Naive B cell (primary cell): Measurements from ENCODE around the gene STK11IP. TPM values are rescaled to one million over a fixed set of nuclear protein-coding genes. Genes with fewer than 3 reads are reported as not detected.

Experiments used
- ATAC-seq, 2 donors: fragments of 150-1000 bp; cut with Tn5 transposase; 2 replicates each; pipeline ENCODE4 v1.10.0; 2021; ENCODE audit warnings: low read depth in 2 of 2, mild to moderate bottlenecking in 2 of 2, moderate library complexity in 2 of 2
- DNase-seq: peaks from one replicate; pipeline ENCODE4 v3.0.0; 2022
- H3K27ac Mint-ChIP-seq, 6 donors: one replicate each; pipeline ENCODE4 v1.8.0; 2020 to 2022; ENCODE audit warnings: mild to moderate bottlenecking in 6 of 6, mixed read lengths in 6 of 6, moderate library complexity in 5 of 6, inconsistent platforms in 2 of 6
- H3K27me3 Mint-ChIP-seq, 3 donors: one replicate each; pipeline ENCODE4 v1.8.0; 2021 to 2022; ENCODE audit warnings: mixed read lengths in 3 of 3, mild to moderate bottlenecking in 1 of 3
- H3K36me3 Mint-ChIP-seq, 2 donors: one replicate each; pipeline ENCODE4 v1.8.0; 2020 to 2022; ENCODE audit warnings: mixed read lengths in 2 of 2, inconsistent platforms in 1 of 2, mild to moderate bottlenecking in 1 of 2
- H3K4me1 Mint-ChIP-seq, 3 donors: one replicate each; pipeline ENCODE4 v1.8.0; 2020 to 2022; ENCODE audit warnings: mixed read lengths in 3 of 3, inconsistent platforms in 1 of 3, mild to moderate bottlenecking in 1 of 3, moderate library complexity in 1 of 3
- H3K4me3 Mint-ChIP-seq, 8 donors: one replicate each; pipeline ENCODE4 v1.8.0; 2020 to 2022; ENCODE audit warnings: mild to moderate bottlenecking in 8 of 8, mixed read lengths in 8 of 8, moderate library complexity in 8 of 8, inconsistent platforms in 2 of 8
- H3K9me3 Mint-ChIP-seq, 7 donors: one replicate each; pipeline ENCODE4 v1.8.0; 2020 to 2022; ENCODE audit warnings: mixed read lengths in 7 of 7, mild to moderate bottlenecking in 5 of 7, inconsistent platforms in 2 of 7, moderate library complexity in 1 of 7
- polyA plus RNA-seq, 6 donors: library from polyadenylated mRNA; unstranded; fragments of 300-500 nt; fragmentation: Illumina TruSeq; gene quantifications; one replicate each; pipeline ENCODE4 v1.2.3, GENCODE V29; 2021; ENCODE audit warnings: low read depth in 6 of 6

The STK11IP gene
- polyA plus RNA-seq, 6 donors from 2014 or later: 11.5 to 16.0 (median 13.5) TPM

GRCh38 chr2:219576505-219577388 is 20.9 kb upstream of the STK11IP start:
- H3K27ac Mint-ChIP-seq: peak overlapping the region in 1 of 6 donors; percentile 42
- H3K9me3 Mint-ChIP-seq: no peaks in the 10 kb centered on the region
- DNase-seq: no peak
- peaks cover 44 to 77% (median 63%) of the 10 kb centered on the region in 3 donors for H3K27me3 Mint-ChIP-seq
- no peak for ATAC-seq
- H3K36me3 Mint-ChIP-seq: no peaks in the 10 kb centered on the region
- H3K4me3 Mint-ChIP-seq: no peak overlapping the region
- peaks cover 2 to 4% (median 3%) of the 10 kb centered on the region in 3 donors for H3K4me1 Mint-ChIP-seq

- Mint-ChIP-seq H3K4me3 (no peak overlapping the region), H3K4me1 (no peaks in the 10 kb centered on the region), H3K9me3 (no peaks in the 10 kb centered on the region), H3K27ac (no peak overlapping the region), H3K36me3 (no peaks in the 10 kb centered on the region), H3K27me3 (peaks cover 32 to 57% (median 42%) of the 10 kb centered on the region in 3 donors)
- DNase-seq (no peak), ATAC-seq (no peak)
Measured at GRCh38 chr2:219578811-219579613, 18.6 kb upstream of the STK11IP start.

GRCh38 chr2:219581346-219581745 is 16.3 kb upstream of the STK11IP start:
- H3K4me3 Mint-ChIP-seq: no peak overlapping the region
- ATAC-seq (no peak), DNase-seq (no peak)
- H3K27ac Mint-ChIP-seq: no peak overlapping the region
- H3K27me3 Mint-ChIP-seq: peaks cover 32 to 55% (median 42%) of the 10 kb centered on the region in 3 donors
- H3K4me1 Mint-ChIP-seq: no peaks in the 10 kb centered on the region
- H3K36me3 Mint-ChIP-seq: no peaks in the 10 kb centered on the region
- H3K9me3 Mint-ChIP-seq: no peaks in the 10 kb centered on the region

DNA sequence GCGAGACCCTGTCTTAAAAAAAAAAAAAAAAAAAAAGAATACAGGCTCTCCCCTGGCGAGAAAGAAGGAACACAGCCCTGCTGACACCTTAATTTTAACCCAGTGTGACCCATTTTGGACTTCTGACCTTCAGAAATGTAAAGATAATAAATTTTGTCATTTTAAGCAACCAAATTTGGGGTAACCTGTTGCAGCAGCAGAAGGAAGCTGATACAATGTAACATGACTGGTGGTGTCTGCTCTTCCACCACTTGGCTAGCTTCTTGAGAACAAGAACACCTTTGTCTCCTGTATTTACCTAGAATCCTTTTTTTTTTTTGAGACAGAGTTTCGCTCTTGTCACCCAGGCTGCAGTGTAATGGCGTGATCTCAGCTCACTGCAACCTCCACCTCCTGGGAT is 6.6 kb upstream of the STK11IP start:
- no peaks in the 10 kb centered on the region for H3K4me1 Mint-ChIP-seq
- DNase-seq (no peak), ATAC-seq (no peak)
- no peak overlapping the region for H3K4me3 Mint-ChIP-seq
- peaks cover 0 to 4% (median 0%) of the 10 kb centered on the region in 7 donors for H3K9me3 Mint-ChIP-seq
- peaks cover 0 to 6% of the 10 kb centered on the region in 2 donors for H3K36me3 Mint-ChIP-seq
- no peak overlapping the region for H3K27ac Mint-ChIP-seq
- peaks cover 32 to 61% (median 45%) of the 10 kb centered on the region in 3 donors for H3K27me3 Mint-ChIP-seq

GRCh38 chr2:219592736-219593135 is 4.9 kb upstream of the STK11IP start:
- ATAC-seq (no peak), DNase-seq (no peak)
- H3K4me1 Mint-ChIP-seq: peaks cover 0 to 9% (median 9%) of the 10 kb centered on the region in 3 donors
- peaks cover 0 to 6% of the 10 kb centered on the region in 2 donors for H3K36me3 Mint-ChIP-seq
- H3K9me3 Mint-ChIP-seq: peaks cover 0 to 7% (median 0%) of the 10 kb centered on the region in 7 donors
- H3K27me3 Mint-ChIP-seq: peaks cover 20 to 56% (median 36%) of the 10 kb centered on the region in 3 donors
- no peak overlapping the region for H3K4me3 Mint-ChIP-seq
- H3K27ac Mint-ChIP-seq: no peak overlapping the region

- Mint-ChIP-seq H3K9me3 (peaks cover 0 to 8% (median 0%) of the 10 kb centered on the region in 7 donors), H3K4me3 (no peak overlapping the region), H3K27me3 (peaks cover 20 to 53% (median 36%) of the 10 kb centered on the region in 3 donors), H3K4me1 (peaks cover 4 to 13% (median 12%) of the 10 kb centered on the region in 3 donors), H3K27ac (no peak overlapping the region), H3K36me3 (peaks cover 0 to 6% of the 10 kb centered on the region in 2 donors)
- no peak for ATAC-seq
- no peak for DNase-seq
Measured at GRCh38 chr2:219593154-219593553, 4.5 kb upstream of the STK11IP start.

DNA sequence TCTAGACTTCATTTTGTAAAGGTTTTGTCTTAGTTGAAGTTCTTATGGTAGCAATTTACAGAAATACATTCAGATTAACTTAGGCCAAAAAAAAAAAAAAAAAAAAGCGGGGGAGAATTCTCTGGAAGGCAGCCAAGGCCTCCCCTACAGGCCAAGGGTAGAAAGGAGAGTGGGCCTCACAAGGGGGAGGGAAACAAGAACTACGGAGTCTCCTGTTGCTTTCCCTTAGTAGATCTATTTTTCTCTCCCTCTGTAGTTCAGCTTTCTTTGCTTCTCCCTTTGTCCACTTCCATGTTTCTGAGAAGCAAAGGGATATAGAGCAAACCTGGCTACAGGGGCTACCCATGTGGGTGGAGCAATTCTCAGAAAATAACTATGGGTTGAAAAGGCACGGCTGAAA is 2.4 kb upstream of the STK11IP start:
- Mint-ChIP-seq H3K27me3 (peaks cover 20 to 49% (median 31%) of the 10 kb centered on the region in 3 donors), H3K27ac (no peak overlapping the region), H3K9me3 (peaks cover 0 to 6% (median 0%) of the 10 kb centered on the region in 7 donors), H3K4me1 (peaks cover 9 to 24% (median 23%) of the 10 kb centered on the region in 3 donors), H3K4me3 (peak overlapping the region in 3 of 8 donors; percentile 42 to 99 (median 64)), H3K36me3 (peaks cover 0 to 6% of the 10 kb centered on the region in 2 donors)
- no peak for DNase-seq
- ATAC-seq: no peak

- peaks cover 10 to 17% of the 10 kb centered on the region in 2 donors for H3K36me3 Mint-ChIP-seq
- no peak for ATAC-seq
- peaks cover 0 to 5% (median 0%) of the 10 kb centered on the region in 7 donors for H3K9me3 Mint-ChIP-seq
- peak overlapping the region; percentile 93 to 99 (median 98) for H3K4me3 Mint-ChIP-seq
- DNase-seq: no peak
- H3K4me1 Mint-ChIP-seq: peaks cover 9 to 24% (median 23%) of the 10 kb centered on the region in 3 donors
- H3K27ac Mint-ChIP-seq: peak overlapping the region; percentile 95 to 99 (median 98)
- peaks cover 12 to 36% (median 22%) of the 10 kb centered on the region in 3 donors for H3K27me3 Mint-ChIP-seq
Measured at GRCh38 chr2:219596954-219597551, 604 bp upstream of the STK11IP start.

- peaks cover 9 to 27% (median 24%) of the 10 kb centered on the region in 3 donors for H3K4me1 Mint-ChIP-seq
- H3K36me3 Mint-ChIP-seq: peaks cover 5 to 22% of the 10 kb centered on the region in 2 donors
- H3K27ac Mint-ChIP-seq: peak overlapping the region; percentile 95 to 99 (median 98)
- H3K27me3 Mint-ChIP-seq: peaks cover 0 to 21% (median 8%) of the 10 kb centered on the region in 3 donors
- H3K9me3 Mint-ChIP-seq: peaks cover 0 to 5% (median 0%) of the 10 kb centered on the region in 7 donors
- DNase-seq (no peak), ATAC-seq (no peak)
- H3K4me3 Mint-ChIP-seq: peak overlapping the region; percentile 93 to 99 (median 98)
Measured at GRCh38 chr2:219598308-219599078, 836 bp downstream of the STK11IP start.

DNA sequence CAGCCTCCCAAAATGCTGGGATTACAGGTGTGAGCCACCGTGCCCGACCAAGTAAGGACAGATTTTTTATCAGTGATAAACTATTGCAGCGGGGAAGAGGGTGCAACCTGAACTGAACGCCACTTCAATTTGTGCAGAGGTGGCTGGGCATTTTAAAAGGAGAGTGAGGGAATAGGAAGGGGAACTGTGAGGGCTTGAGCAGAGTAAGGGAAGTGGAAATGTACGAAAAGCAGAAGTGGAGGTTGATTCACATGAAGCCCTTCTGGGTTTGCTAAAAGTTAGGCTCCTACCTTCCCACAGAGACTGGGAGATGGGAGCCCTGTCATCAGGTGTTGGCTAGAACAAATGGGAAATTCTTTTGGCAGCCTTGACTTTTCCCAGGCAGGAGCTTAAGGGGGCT is 6.1 kb downstream of the STK11IP start:
- Mint-ChIP-seq H3K27me3 (no peaks in the 10 kb centered on the region), H3K36me3 (peaks cover 15 to 36% of the 10 kb centered on the region in 2 donors), H3K4me3 (peak overlapping the region in 5 of 8 donors; percentile 4 to 66 (median 26)), H3K4me1 (peaks cover 15 to 22% (median 20%) of the 10 kb centered on the region in 3 donors), H3K27ac (peak overlapping the region in 3 of 6 donors; percentile 30 to 60 (median 43)), H3K9me3 (no peaks in the 10 kb centered on the region)
- ATAC-seq (peak; percentile 94 to 98), DNase-seq (peak; percentile 29)

GRCh38 chr2:219605607-219605954 is 7.9 kb downstream of the STK11IP start:
- Mint-ChIP-seq H3K4me1 (peaks cover 11 to 15% (median 13%) of the 10 kb centered on the region in 3 donors), H3K9me3 (no peaks in the 10 kb centered on the region), H3K36me3 (peaks cover 20 to 35% of the 10 kb centered on the region in 2 donors), H3K27me3 (no peaks in the 10 kb centered on the region), H3K27ac (no peak overlapping the region), H3K4me3 (no peak overlapping the region)
- ATAC-seq (no peak), DNase-seq (no peak)

DNA sequence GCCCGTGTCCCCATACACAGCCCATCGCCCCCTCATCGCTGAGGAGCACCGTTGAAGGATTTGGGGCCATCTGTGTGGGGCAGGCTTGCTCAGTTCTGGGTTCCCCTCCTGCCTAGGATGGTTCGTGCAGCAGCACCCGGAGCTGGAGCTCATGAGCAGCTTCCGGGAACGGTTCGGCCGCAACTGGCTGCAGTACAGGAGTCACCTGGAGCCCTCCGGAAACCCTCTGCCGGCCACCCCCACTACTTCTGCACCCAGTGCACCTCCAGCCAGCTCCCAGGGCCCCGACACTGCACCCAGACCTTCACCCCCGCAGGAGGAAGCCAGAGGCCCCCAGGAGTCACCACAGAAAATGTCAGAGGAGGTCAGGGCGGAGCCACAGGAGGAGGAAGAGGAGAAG is 10.3 kb downstream of the STK11IP start:
- no peaks in the 10 kb centered on the region for H3K9me3 Mint-ChIP-seq
- H3K27me3 Mint-ChIP-seq: no peaks in the 10 kb centered on the region
- H3K36me3 Mint-ChIP-seq: peaks cover 26 to 29% of the 10 kb centered on the region in 2 donors
- no peak overlapping the region for H3K27ac Mint-ChIP-seq
- H3K4me3 Mint-ChIP-seq: no peak overlapping the region
- ATAC-seq (no peak), DNase-seq (no peak)
- H3K4me1 Mint-ChIP-seq: peaks cover 25 to 27% (median 25%) of the 10 kb centered on the region in 3 donors
